Natural killer cell (primary cell): ENCODE results near the gene ASCC3. TPM values are rescaled to one million over a fixed set of nuclear protein-coding genes. Genes with fewer than 3 reads are reported as not detected.

Experiments
- ATAC-seq, 3 donors: fragments of 150-1000 bp in 2 of 3; fragments of 200-7000 bp in 1 of 3; cut with Tn5 transposase; 1 replicate in 1 of 3; 2 replicates in 2 of 3; pipeline ENCODE4 v1.10.0; 2021; ENCODE audit warnings: mild to moderate bottlenecking in 2 of 3, moderate library complexity in 2 of 3
- DNase-seq, 2 donors: peaks; one replicate each; pipeline versions ENCODE4 v3.0.0 to v3.0.0-alpha.2; 2013 to 2021; ENCODE audit warnings: mixed read lengths in 1 of 2
- H3K27ac ChIP-seq: one replicate; pipeline ENCODE4 v1.5.1; 2013; ENCODE audit warnings: mild to moderate bottlenecking, low read length
- H3K27me3 ChIP-seq: one replicate; pipeline ENCODE4 v1.6.1; 2013; ENCODE audit warnings: low read length; ENCODE audit not compliant: control insufficient read depth, insufficient read depth
- H3K36me3 ChIP-seq: one replicate; pipeline ENCODE4 v1.6.1; 2013; ENCODE audit warnings: low read length; ENCODE audit not compliant: control insufficient read depth, insufficient read depth
- H3K4me1 ChIP-seq: one replicate; pipeline ENCODE4 v1.6.1; 2013; ENCODE audit warnings: low read length; ENCODE audit not compliant: control insufficient read depth, insufficient read depth
- H3K4me3 ChIP-seq: one replicate; pipeline ENCODE4 v1.5.1; 2013; ENCODE audit warnings: low read length
- H3K9me3 ChIP-seq: one replicate; pipeline ENCODE4 v1.6.1; 2013; ENCODE audit warnings: low read length; ENCODE audit not compliant: control insufficient read depth, insufficient read depth
- H3K27ac Mint-ChIP-seq, 2 donors: one replicate each; pipeline ENCODE4 v1.8.0; 2022; ENCODE audit warnings: mild to moderate bottlenecking in 2 of 2, mixed read lengths in 2 of 2, moderate library complexity in 1 of 2
- H3K27me3 Mint-ChIP-seq, 2 donors: one replicate each; pipeline ENCODE4 v1.8.0; 2022; ENCODE audit warnings: low read depth in 2 of 2, mixed read lengths in 2 of 2
- H3K36me3 Mint-ChIP-seq: one replicate; pipeline ENCODE4 v1.8.0; 2022; ENCODE audit warnings: mixed read lengths
- H3K4me1 Mint-ChIP-seq, 2 donors: one replicate each; pipeline ENCODE4 v1.8.0; 2022; ENCODE audit warnings: mixed read lengths in 2 of 2
- H3K4me3 Mint-ChIP-seq: one replicate; pipeline ENCODE4 v1.8.0; 2022; ENCODE audit warnings: mild to moderate bottlenecking, moderate library complexity, mixed read lengths
- H3K9me3 Mint-ChIP-seq, 2 donors: one replicate each; pipeline ENCODE4 v1.8.0; 2022; ENCODE audit warnings: mixed read lengths in 2 of 2
- whole genome bisulfite sequencing: methylation state at CpG from one replicate; pipeline ENCODE4 v1.1.7; 2013; ENCODE audit warnings: missing lambda C conversion rate; ENCODE audit not compliant: insufficient coverage; 5-methylcytosine and 5-hydroxymethylcytosine counted together
- intact Hi-C: fragments of 100-400 bp; cut with micrococcal nuclease; formaldehyde crosslinking; loops from one replicate; pipeline ENCODE4 v1.14.2; 2022
- total RNA-seq, 4 donors: library from RNA; stranded (reverse); fragments of 120-200 nt in 1 of 4; gene quantifications; one replicate each; pipeline versions ENCODE4 v1.2.3 to v1.2.4, GENCODE V29; 2013 to 2022
- TF ChIP-seq, protein P1 (sequence below): fragments of 200-600 bp; IDR thresholded peaks from one replicate; pipeline ENCODE4 v1.8.0; 2022; ENCODE audit warnings: antibody characterized with exemption

Gene ASCC3
- total RNA-seq, 3 donors from 2014 or later (not counting 1 experiment from before 2014, with no cell fraction given): 42.3 to 50.0 (median 44.1) TPM

DNA sequence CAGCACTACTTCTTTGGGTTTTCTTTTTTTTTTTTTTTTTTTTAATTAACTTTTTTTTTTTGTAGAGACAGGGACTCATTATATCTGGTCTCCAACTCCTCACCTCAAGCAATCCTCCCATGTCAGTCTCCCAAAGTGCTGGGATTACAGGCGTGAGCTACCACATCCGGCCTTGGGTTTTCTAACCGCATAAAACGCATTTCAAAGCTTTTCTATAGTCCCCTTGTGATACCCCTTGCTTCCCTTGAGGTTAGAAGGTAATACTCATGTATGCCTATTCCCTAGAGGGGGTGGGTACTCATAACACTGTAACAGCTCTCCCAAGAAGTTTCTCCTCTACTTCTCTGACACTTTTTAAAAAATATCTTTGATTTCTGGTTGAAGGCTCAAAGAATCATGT, 23.9 kb upstream of the ASCC3 start:
- intact Hi-C loops: no loop called here
- Histone ChIP-seq H3K4me1 (no peaks in the 10 kb centered on the region), H3K9me3 (no peaks in the 10 kb centered on the region), H3K27ac (no peak overlapping the region), H3K4me3 (no peak overlapping the region), H3K27me3 (no peaks in the 10 kb centered on the region), H3K36me3 (no peaks in the 10 kb centered on the region)
- TF ChIP-seq, protein P1, sequence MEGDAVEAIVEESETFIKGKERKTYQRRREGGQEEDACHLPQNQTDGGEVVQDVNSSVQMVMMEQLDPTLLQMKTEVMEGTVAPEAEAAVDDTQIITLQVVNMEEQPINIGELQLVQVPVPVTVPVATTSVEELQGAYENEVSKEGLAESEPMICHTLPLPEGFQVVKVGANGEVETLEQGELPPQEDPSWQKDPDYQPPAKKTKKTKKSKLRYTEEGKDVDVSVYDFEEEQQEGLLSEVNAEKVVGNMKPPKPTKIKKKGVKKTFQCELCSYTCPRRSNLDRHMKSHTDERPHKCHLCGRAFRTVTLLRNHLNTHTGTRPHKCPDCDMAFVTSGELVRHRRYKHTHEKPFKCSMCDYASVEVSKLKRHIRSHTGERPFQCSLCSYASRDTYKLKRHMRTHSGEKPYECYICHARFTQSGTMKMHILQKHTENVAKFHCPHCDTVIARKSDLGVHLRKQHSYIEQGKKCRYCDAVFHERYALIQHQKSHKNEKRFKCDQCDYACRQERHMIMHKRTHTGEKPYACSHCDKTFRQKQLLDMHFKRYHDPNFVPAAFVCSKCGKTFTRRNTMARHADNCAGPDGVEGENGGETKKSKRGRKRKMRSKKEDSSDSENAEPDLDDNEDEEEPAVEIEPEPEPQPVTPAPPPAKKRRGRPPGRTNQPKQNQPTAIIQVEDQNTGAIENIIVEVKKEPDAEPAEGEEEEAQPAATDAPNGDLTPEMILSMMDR: no peak
- Mint-ChIP-seq H3K27ac (no peak overlapping the region), H3K27me3 (peaks cover 7% of the 10 kb centered on the region in 2 donors), H3K4me1 (no peaks in the 10 kb centered on the region), H3K9me3 (no peaks in the 10 kb centered on the region), H3K4me3 (no peak overlapping the region), H3K36me3 (no peaks in the 10 kb centered on the region)
- WGBS: 70% methylated on average over 2 of the region's 4 CpGs
- no peak for ATAC-seq
- no peak for DNase-seq

DNA sequence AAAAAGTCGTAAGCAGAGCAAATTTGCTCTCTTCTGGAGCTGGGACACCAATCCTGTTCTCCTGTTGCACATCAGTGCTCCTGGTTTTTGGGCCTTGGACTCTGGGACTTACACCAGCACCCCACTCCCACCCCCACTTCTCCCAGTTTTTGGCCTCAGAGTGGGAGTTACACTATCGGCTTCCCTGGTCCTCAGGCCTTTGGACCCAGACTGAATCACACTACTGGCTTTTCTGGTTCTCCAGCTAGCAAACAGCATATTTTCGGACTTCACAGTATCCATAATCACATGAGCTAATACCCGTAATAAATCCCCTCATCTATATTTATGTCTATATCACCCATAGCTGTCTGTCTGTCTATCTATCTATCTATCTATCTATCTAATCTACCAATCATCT, 23.2 kb upstream of the ASCC3 start:
- no peaks in the 10 kb centered on the region for H3K36me3 Mint-ChIP-seq
- H3K27ac ChIP-seq: no peak overlapping the region
- no peaks in the 10 kb centered on the region for H3K9me3 ChIP-seq
- H3K36me3 ChIP-seq: no peaks in the 10 kb centered on the region
- H3K27me3 Mint-ChIP-seq: peaks cover 7% of the 10 kb centered on the region in 2 donors
- WGBS: 89% methylated on average over 4 of the region's 4 CpGs
- no peak overlapping the region for H3K27ac Mint-ChIP-seq
- ATAC-seq: no peak
- no peaks in the 10 kb centered on the region for H3K27me3 ChIP-seq
- intact Hi-C loops: no loop called here
- no peaks in the 10 kb centered on the region for H3K4me1 ChIP-seq
- H3K4me3 ChIP-seq: no peak overlapping the region
- no peak for DNase-seq
- no peak overlapping the region for H3K4me3 Mint-ChIP-seq
- TF ChIP-seq, protein P1: no peak
- H3K9me3 Mint-ChIP-seq: no peaks in the 10 kb centered on the region
- no peaks in the 10 kb centered on the region for H3K4me1 Mint-ChIP-seq

DNA sequence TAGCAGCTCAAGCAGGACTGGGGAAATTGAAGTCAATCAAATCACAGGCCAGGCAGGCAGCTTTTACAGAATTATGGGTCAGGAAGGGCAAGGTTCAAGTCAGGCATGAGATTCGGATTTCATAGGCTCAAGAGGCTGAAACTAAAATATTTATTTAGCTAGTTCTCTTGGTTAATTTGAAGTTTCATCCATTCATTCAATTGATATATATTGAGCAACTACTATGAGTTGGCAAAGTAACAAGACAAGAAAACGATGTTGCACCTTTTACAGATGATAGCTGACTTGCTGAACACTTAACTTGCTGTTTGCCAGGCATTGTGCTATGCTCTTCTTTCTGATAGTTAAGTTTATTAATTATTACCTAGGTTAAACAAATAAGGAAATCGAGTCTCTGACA, 20.5 kb upstream of the ASCC3 start:
- no peak overlapping the region for H3K27ac Mint-ChIP-seq
- intact Hi-C loops: no loop called here

DNA sequence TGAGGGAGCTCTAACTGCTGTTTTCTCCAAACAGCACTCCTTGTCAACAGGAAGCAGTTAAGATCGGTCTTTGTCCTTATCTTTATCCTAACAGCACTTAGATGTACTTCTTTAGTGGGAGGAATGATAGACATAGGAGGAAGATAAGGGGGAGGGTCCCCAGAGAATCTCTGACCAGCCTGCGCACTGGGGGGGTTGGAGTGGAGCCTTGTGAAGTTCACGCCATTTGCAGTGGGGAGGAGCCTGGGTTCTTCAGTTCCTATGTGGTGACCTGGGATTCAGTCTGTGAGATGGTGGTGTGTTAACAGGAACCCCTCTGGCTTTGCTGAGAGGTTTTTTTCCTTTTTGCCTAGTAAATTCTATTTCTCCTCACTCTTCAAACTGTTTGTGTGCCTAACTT, 18.1 kb upstream of the ASCC3 start:
- Mint-ChIP-seq H3K4me3 (no peak overlapping the region), H3K36me3 (no peaks in the 10 kb centered on the region), H3K27ac (no peak overlapping the region), H3K27me3 (no peaks in the 10 kb centered on the region), H3K9me3 (no peaks in the 10 kb centered on the region), H3K4me1 (no peaks in the 10 kb centered on the region)
- TF ChIP-seq, protein P1: no peak
- no peak overlapping the region for H3K4me3 ChIP-seq
- H3K27ac ChIP-seq: no peak overlapping the region
- H3K36me3 ChIP-seq: no peaks in the 10 kb centered on the region
- DNase-seq (no peak), ATAC-seq (no peak)
- H3K27me3 ChIP-seq: no peaks in the 10 kb centered on the region
- intact Hi-C loops: no loop called here
- no peaks in the 10 kb centered on the region for H3K9me3 ChIP-seq
- WGBS: 92% methylated on average over 2 of the region's 3 CpGs
- H3K4me1 ChIP-seq: no peaks in the 10 kb centered on the region

More for the DNA sequence above, 20.5 kb upstream of the ASCC3 start:
- Mint-ChIP-seq H3K9me3 (no peaks in the 10 kb centered on the region), H3K4me3 (no peak overlapping the region), H3K4me1 (no peaks in the 10 kb centered on the region), H3K36me3 (no peaks in the 10 kb centered on the region), H3K27me3 (peaks cover 5 to 7% of the 10 kb centered on the region in 2 donors)
- Histone ChIP-seq H3K4me1 (no peaks in the 10 kb centered on the region), H3K27me3 (no peaks in the 10 kb centered on the region), H3K9me3 (no peaks in the 10 kb centered on the region), H3K36me3 (no peaks in the 10 kb centered on the region), H3K27ac (no peak overlapping the region), H3K4me3 (no peak overlapping the region)
- 69% methylated on average over 2 of the region's 3 CpGs for WGBS
- TF ChIP-seq, protein P1: no peak
- ATAC-seq (no peak), DNase-seq (no peak)
